Natural killer cell (primary cell): ENCODE results near the gene GRAPL. TPM values are rescaled to one million over a fixed set of nuclear protein-coding genes. Genes with fewer than 3 reads are reported as not detected.
"Not testable (repeated sequence)": the region's sequence is repeated elsewhere in the genome, so short reads cannot be mapped to it uniquely, and the experiment has no call there.

Experiments used
- ATAC-seq, 3 donors: fragments of 150-1000 bp in 2 of 3; fragments of 200-7000 bp in 1 of 3; cut with Tn5 transposase; 1 replicate in 1 of 3; 2 replicates in 2 of 3; pipeline ENCODE4 v1.10.0; 2021; ENCODE audit warnings: mild to moderate bottlenecking in 2 of 3, moderate library complexity in 2 of 3
- DNase-seq, 2 donors: peaks; one replicate each; pipeline versions ENCODE4 v3.0.0 to v3.0.0-alpha.2; 2013 to 2021; ENCODE audit warnings: mixed read lengths in 1 of 2
- H3K27ac ChIP-seq: one replicate; pipeline ENCODE4 v1.5.1; 2013; ENCODE audit warnings: mild to moderate bottlenecking, low read length
- H3K27me3 ChIP-seq: one replicate; pipeline ENCODE4 v1.6.1; 2013; ENCODE audit warnings: low read length; ENCODE audit not compliant: control insufficient read depth, insufficient read depth
- H3K36me3 ChIP-seq: one replicate; pipeline ENCODE4 v1.6.1; 2013; ENCODE audit warnings: low read length; ENCODE audit not compliant: control insufficient read depth, insufficient read depth
- H3K4me1 ChIP-seq: one replicate; pipeline ENCODE4 v1.6.1; 2013; ENCODE audit warnings: low read length; ENCODE audit not compliant: control insufficient read depth, insufficient read depth
- H3K4me3 ChIP-seq: one replicate; pipeline ENCODE4 v1.5.1; 2013; ENCODE audit warnings: low read length
- H3K9me3 ChIP-seq: one replicate; pipeline ENCODE4 v1.6.1; 2013; ENCODE audit warnings: low read length; ENCODE audit not compliant: control insufficient read depth, insufficient read depth
- H3K27ac Mint-ChIP-seq, 2 donors: one replicate each; pipeline ENCODE4 v1.8.0; 2022; ENCODE audit warnings: mild to moderate bottlenecking in 2 of 2, mixed read lengths in 2 of 2, moderate library complexity in 1 of 2
- H3K27me3 Mint-ChIP-seq, 2 donors: one replicate each; pipeline ENCODE4 v1.8.0; 2022; ENCODE audit warnings: low read depth in 2 of 2, mixed read lengths in 2 of 2
- H3K36me3 Mint-ChIP-seq: one replicate; pipeline ENCODE4 v1.8.0; 2022; ENCODE audit warnings: mixed read lengths
- H3K4me1 Mint-ChIP-seq, 2 donors: one replicate each; pipeline ENCODE4 v1.8.0; 2022; ENCODE audit warnings: mixed read lengths in 2 of 2
- H3K4me3 Mint-ChIP-seq: one replicate; pipeline ENCODE4 v1.8.0; 2022; ENCODE audit warnings: mild to moderate bottlenecking, moderate library complexity, mixed read lengths
- H3K9me3 Mint-ChIP-seq, 2 donors: one replicate each; pipeline ENCODE4 v1.8.0; 2022; ENCODE audit warnings: mixed read lengths in 2 of 2
- WGBS: methylation state at CpG from one replicate; pipeline ENCODE4 v1.1.7; 2013; ENCODE audit warnings: missing lambda C conversion rate; ENCODE audit not compliant: insufficient coverage; 5-methylcytosine and 5-hydroxymethylcytosine counted together
- intact Hi-C: fragments of 100-400 bp; cut with micrococcal nuclease; formaldehyde crosslinking; loops from one replicate; pipeline ENCODE4 v1.14.2; 2022
- total RNA-seq, 4 donors: library from RNA; stranded (reverse); fragments of 120-200 nt in 1 of 4; gene quantifications; one replicate each; pipeline versions ENCODE4 v1.2.3 to v1.2.4, GENCODE V29; 2013 to 2022

The GRAPL gene
- total RNA-seq = 1 to 10 TPM; 2.4 to 6.5 (median 4.3) TPM
- 26.7 TPM for total RNA-seq (2013)

DNA sequence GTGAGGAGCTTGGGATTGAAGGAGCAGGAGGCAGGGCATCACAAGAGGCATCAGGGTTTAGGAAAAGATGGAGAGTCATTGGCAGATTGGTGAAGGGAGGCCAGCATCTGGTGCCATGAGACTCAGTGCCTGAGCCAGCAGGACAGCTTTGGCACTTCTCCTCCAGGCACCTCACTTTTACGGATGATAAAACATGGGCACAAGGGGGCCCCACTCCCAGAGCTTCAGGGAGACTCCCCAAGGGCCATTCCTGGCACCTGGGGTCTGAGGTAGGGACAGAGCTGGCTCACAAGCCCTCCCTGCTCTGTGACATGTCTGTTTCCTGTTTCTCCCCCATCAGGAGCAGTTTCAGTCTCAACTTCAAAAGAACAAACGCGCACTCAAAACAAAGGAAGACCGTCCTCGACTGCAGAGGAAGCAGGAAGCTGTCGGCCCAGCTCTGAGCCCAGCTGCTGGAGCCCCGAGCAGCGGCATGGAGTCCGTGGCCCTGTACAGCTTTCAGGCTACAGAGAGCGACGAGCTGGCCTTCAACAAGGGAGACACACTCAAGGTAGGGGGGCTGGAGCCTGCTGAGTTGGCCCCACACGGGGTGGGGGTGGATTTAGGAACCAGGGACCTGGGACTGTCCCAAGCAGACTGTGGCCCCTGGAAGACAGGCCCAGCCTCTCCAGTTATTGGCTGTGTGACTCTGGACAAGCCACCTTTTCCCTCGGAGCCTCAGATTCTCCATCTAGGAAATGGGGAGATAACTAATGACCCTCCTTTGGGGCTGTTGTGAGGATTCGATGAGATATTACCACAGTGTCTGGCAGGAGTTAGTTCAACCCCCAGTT, at the start of gene GRAPL:
GRAPL (plus strand) TSS at position 442 of the 833 bp plus-strand sequence; CDS start at position 473, 31 bp downstream.
- H3K9me3 ChIP-seq, H3K36me3 ChIP-seq, H3K27me3 Mint-ChIP-seq, H3K9me3 Mint-ChIP-seq, H3K4me3 ChIP-seq, intact Hi-C loops, DNase-seq, H3K27ac ChIP-seq, H3K4me3 Mint-ChIP-seq, H3K36me3 Mint-ChIP-seq, H3K4me1 ChIP-seq, H3K4me1 Mint-ChIP-seq, H3K27me3 ChIP-seq, H3K27ac Mint-ChIP-seq: not testable (repeated sequence)
- peak; percentile 70 to 84 (median 80) for ATAC-seq
- no CpG with 5 or more reads among the region's 14 CpGs for WGBS

DNA sequence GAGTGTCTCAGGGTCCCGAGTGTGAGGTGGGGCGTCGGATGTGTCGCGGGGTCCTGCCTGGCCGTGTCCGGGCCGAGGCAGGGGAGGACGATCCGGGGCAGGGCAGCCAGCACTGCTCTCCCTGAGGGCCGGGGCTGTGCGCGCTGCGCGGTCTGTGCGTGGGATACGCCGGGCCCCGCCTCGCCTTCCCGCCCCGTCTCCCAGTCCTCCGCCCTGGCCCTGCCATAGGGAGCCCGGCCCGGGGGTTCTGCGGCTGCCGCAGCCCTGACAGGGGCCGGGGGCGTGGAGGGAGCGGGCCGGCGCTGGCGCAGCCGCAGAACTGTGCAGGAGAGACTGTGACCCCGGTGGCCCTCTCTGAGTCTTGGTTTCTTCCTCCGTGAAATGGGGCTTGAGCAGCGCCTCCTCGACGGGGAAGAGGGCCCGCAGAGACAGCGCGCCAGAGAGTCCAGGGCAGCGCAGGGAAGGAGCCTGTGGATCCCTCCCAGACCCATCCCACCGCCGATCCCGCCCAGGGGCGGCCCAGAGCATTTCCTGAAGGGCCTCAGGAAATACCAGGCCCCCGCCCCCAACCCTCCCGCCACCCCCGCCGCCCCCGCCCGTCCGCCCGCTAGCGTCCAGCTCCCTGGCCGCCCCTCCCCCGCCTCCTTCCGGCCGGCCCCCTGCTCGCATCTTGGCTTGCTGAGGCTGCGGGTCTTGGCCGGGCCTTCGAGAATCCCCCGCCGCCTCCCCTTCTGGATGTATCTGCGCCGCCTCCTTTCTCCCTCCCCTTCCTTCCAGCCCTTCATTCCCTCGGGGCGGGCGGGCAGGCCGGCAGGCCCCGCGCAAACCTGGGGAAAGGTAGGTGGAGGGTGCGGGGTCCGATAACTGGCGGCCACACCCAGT, 38.3 kb upstream of the GRAPL start:
- H3K27ac ChIP-seq, H3K9me3 ChIP-seq, H3K4me1 ChIP-seq, H3K9me3 Mint-ChIP-seq, DNase-seq, intact Hi-C loops, H3K27me3 Mint-ChIP-seq, H3K36me3 Mint-ChIP-seq, H3K27ac Mint-ChIP-seq, H3K36me3 ChIP-seq, H3K4me1 Mint-ChIP-seq, H3K27me3 ChIP-seq, H3K4me3 ChIP-seq, H3K4me3 Mint-ChIP-seq: not testable (repeated sequence)
- WGBS = no CpG with 5 or more reads among the region's 77 CpGs
- ATAC-seq = peak in 2 of 3 donors; percentile 52 to 57

DNA sequence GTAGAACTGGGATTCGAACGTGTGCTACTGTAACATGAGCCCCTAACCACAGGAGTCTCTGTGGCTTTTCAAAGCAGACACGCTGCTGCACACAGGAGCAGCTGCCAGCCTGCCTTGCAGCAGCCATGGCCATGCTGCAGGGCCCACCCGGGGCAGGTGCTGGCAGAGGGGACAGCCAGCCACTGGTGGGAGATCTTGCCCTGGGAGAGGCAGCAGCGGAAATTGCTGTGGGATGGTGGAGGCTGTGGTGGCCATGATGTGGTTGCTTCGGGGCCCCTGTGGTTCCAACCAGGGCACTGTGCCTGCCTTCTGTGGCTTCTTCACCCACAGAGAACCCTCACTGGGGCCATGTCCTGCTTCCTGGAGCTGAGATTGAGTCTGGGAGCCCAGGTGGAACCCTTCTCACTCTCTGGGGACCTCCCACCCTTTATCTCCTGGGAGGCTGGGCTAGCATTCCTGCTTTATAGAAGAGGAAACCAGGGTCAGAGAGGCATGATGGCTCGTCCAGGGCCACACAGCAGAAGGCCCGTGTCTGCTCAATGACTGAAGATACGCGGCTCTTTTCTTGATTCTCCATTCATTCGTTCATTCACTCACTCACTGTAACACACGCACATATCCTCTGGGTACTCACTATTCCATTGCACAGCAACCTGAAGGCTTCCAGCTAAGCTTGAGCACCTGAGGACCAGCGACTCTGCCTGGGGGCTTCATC, 37.2 kb upstream of the GRAPL start:
- H3K4me1 Mint-ChIP-seq, H3K36me3 ChIP-seq, intact Hi-C loops, H3K27ac ChIP-seq, H3K27me3 ChIP-seq, H3K4me3 ChIP-seq, H3K27ac Mint-ChIP-seq, H3K27me3 Mint-ChIP-seq, H3K9me3 Mint-ChIP-seq, H3K4me1 ChIP-seq, H3K36me3 Mint-ChIP-seq, H3K9me3 ChIP-seq, H3K4me3 Mint-ChIP-seq, DNase-seq: not testable (repeated sequence)
- no CpG with 5 or more reads among the region's 13 CpGs for WGBS
- ATAC-seq = peak in 2 of 3 donors; percentile 56 to 72

DNA sequence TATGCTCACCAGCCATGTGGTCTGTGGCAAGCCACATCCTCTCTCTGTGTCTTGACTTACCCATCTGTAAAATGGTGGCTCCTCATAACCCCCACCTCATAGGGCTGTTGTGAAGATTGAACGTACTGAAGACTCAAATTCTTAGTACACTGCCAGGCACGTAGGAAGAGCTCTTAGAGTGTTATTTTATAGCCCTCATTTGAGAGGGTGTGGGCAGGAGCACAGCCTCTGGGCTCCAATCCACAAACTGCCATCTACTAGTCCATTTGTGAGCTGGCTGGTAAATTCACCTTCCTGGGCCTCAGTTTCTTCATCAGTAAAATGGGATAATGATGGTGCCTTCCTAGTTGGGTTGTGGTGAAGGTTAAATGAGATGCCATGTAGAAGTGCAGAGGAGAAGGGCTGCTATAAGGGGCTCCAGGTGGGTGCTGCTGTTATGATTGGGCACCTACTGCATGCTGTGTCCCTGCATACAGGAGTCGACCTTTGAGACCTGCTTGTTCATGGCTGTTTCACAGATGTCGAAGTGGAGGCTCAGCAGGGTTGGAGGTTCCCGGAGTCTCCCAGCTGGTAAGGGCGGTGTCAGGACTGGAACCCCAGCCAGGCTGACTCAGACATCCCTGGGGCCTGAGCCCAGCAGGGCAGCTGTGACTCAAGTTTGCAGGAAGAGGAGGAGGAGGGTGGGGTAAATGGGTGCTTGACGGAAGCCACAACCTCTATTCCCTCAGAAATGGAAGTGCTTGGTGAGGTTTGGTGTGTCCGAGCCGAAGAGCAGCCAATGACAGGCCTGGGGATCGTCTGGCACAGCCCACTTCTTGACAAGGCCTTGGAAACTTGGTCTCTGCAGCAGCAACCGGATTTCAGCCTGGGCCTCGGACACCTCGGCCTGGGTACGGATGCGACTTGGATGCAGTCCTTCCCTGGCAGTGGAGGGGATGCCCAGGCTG, 34.4 kb upstream of the GRAPL start:
- H3K36me3 Mint-ChIP-seq, H3K4me1 ChIP-seq, H3K36me3 ChIP-seq, H3K4me3 Mint-ChIP-seq, H3K27ac ChIP-seq, H3K4me3 ChIP-seq, intact Hi-C loops, DNase-seq, H3K27me3 ChIP-seq, H3K27ac Mint-ChIP-seq, ATAC-seq, H3K4me1 Mint-ChIP-seq, H3K9me3 ChIP-seq, H3K9me3 Mint-ChIP-seq, H3K27me3 Mint-ChIP-seq: not testable (repeated sequence)
- 84% methylated on average over 6 of the region's 15 CpGs for WGBS

DNA sequence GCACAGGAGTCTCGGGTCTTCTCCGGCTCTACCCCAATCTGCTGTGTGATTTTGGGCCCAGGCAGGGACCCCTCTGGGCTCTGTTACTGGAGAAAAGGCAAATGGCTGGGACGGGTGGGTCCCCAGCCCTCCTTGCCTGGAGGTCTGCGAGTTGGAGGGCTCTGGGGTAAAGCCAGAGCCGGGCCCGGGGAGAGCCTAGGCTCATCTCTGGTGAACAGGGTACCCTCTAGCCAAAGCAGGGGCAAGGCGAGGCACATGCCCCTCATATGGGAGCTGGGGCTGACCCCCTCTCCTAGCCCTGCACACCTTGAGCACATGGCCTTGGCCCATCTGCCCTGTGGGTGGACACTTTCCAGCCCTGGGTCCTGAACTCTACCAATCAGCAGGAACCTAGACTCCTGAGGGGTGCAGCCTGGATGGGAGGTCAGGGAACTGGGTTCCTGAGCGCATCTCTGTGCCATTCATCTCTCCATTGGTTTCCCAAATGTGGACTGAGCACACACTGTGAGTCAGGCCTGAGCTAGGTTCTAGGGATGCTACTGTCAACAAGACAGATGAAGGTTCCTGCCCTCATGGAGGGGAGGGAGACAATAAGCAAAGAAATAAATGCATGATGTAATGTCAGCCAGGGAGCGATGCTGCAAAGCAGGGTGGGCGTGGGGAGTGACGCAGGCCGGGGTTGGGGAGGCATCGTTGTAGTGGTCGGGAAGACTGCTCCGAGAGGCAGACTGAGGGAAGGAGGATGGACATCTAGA, 33.5 kb upstream of the GRAPL start:
- H3K4me1 ChIP-seq, H3K27me3 Mint-ChIP-seq, H3K27me3 ChIP-seq, H3K36me3 ChIP-seq, H3K9me3 Mint-ChIP-seq, H3K4me1 Mint-ChIP-seq, intact Hi-C loops, DNase-seq, H3K27ac ChIP-seq, ATAC-seq, H3K9me3 ChIP-seq, H3K27ac Mint-ChIP-seq, H3K36me3 Mint-ChIP-seq, H3K4me3 ChIP-seq, H3K4me3 Mint-ChIP-seq: not testable (repeated sequence)
- WGBS = 94% methylated on average over 4 of the region's 15 CpGs

DNA sequence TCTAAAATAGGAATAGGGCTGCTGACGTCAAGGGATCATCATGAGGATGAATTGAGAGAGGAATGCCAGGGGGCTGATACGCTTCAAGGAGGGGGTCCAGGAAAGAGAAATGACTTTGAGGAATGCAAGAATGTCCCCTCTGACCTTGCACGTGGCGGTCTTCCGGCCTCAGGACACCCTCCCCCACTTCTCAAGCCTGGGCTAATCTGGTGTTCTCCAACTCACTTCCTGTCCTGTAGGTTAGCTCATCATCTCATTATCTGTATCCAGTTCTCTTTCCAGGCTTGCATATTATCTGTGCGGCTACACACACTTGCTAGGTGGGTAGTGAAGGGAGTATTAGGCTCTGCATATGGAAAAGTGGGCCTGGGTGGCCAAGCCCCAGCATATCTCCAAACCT, 18.9 kb upstream of the GRAPL start:
- WGBS = no CpG with 5 or more reads among the region's 6 CpGs
- intact Hi-C loops, H3K9me3 Mint-ChIP-seq, H3K4me3 Mint-ChIP-seq, H3K9me3 ChIP-seq, DNase-seq, H3K4me1 Mint-ChIP-seq, H3K27me3 Mint-ChIP-seq, H3K4me3 ChIP-seq, ATAC-seq, H3K27ac ChIP-seq, H3K27ac Mint-ChIP-seq, H3K4me1 ChIP-seq, H3K36me3 Mint-ChIP-seq, H3K27me3 ChIP-seq, H3K36me3 ChIP-seq: not testable (repeated sequence)
